GM18526 (cell line): ENCODE data around the gene G2E3.

Source experiments
- POLR2A ChIP-seq: IDR thresholded peaks from 3 replicates; pipeline ENCODE4 v1.6.1; 2011; ENCODE audit not compliant: insufficient read length; ENCODE audit errors: extremely low read depth

The G2E3 gene, protein sequence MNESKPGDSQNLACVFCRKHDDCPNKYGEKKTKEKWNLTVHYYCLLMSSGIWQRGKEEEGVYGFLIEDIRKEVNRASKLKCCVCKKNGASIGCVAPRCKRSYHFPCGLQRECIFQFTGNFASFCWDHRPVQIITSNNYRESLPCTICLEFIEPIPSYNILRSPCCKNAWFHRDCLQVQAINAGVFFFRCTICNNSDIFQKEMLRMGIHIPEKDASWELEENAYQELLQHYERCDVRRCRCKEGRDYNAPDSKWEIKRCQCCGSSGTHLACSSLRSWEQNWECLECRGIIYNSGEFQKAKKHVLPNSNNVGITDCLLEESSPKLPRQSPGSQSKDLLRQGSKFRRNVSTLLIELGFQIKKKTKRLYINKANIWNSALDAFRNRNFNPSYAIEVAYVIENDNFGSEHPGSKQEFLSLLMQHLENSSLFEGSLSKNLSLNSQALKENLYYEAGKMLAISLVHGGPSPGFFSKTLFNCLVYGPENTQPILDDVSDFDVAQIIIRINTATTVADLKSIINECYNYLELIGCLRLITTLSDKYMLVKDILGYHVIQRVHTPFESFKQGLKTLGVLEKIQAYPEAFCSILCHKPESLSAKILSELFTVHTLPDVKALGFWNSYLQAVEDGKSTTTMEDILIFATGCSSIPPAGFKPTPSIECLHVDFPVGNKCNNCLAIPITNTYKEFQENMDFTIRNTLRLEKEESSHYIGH

DNA sequence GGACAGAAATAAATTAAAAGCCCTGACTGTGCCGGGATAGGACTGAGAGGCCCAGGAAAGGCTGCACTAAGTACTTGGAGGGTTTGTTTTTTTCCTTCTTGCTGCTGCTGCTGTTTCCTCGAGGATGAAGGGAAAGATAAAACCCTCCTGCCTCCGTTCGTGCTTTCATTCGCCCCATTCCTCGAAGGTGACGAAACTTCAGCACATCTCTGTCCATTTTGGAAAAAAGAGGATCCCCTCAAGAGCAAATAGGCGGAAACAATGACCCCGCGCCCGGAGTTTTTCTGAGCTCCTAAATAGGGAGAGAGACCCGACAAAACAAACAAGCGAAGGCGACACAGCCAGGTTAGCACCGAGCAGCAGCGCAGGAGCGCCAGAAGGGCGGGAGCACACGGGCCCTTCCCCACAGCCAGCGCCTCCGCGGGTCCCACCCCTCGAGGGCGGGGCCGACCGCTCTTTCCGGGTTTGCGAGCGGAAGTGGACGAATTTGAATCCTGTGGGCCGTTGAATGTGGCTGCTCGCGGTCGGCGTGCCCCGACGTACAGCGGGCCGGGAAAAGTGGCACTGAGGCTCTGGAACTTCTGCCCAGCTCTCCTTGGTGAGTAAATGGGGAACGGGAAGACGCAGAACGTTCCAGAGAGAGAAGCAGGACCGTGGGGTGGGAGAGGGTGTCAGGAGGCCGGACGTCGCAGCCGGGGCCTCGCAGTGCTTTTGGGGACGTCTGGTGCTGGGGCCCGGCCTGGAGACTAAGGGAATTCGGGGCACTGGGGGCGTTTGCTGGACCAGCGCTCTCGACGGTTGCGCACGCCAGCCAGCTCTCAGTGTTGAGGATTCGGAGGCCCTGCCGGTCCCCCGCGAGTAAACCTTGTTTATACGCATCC lies at the start of gene G2E3:
Gene G2E3, plus strand, starts transcription at position 484 of the 881 bp plus-strand sequence. CDS start 21,922 bp downstream, outside the sequence.
- peak; percentile 69 for TF ChIP-seq POLR2A

DNA sequence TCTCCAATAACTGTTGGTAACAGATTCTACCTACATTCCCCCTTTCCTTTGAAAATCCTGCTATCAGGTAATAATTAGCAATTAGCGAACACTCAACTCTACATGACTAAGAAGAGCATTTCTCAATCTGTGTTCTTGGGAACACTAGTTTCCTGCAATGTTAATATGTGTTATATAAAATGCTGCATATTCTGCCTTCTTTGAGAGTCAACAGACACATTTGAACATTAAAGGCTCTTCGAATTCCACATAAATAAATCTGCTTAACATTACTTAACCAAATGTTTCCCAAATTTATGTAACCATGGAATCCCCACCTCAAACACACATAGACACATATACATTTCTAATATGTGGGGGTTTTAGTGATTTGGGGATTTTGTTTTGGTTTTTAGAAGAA lies 41.2 kb upstream of the G2E3 start:
- TF ChIP-seq POLR2A = no peak

DNA sequence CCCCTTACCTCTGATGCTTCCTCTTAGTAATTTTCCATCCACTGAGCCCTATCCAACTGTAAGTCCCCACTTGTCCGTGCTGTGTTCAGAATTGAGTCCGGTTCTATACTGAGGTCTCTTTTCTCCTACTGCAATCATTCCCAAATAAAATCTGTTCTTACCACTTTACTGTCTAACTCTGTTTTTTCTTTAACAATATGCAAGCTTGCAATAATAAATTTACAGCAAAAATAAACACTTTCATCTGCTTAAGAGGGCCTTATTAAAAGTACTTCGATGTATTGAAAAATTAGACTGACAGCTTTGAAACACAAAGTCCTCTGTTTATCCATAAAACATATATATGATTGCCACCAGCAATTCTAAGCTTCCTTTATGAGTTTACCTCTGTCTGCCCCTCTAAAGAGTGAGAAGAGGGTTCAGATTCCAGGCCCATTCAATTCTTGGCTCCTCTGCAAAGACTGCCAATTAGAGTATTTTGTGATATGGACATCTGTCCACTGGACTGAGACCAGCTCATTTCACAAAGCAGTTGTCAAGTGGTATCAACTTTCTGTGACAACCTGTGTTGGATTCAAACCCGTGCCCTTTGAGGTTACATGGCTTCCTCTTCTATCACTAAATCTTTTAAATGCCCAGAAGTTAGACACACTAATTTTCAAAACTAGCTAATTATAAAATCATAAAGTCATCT lies 39.9 kb upstream of the G2E3 start:
- no peak for TF ChIP-seq POLR2A

DNA sequence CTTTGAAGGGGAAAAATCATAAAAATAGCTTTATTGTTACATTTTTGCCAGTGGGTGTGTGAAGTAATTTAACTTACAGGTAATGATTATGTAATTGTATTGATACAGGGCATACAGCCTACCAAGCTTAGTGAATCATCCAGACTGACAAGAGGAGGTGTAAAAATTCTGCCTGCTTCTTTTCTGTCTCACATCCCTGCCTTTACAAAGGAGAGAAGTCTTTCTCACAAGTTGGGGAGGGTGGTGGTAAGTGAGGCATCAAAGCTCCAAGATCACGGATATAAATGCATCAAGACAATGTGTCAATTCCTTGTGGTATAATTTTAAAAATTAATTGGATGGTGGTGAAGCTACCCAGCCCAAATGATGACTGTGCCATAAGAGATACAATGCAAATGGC lies 39.0 kb upstream of the G2E3 start:
- TF ChIP-seq POLR2A = no peak

DNA sequence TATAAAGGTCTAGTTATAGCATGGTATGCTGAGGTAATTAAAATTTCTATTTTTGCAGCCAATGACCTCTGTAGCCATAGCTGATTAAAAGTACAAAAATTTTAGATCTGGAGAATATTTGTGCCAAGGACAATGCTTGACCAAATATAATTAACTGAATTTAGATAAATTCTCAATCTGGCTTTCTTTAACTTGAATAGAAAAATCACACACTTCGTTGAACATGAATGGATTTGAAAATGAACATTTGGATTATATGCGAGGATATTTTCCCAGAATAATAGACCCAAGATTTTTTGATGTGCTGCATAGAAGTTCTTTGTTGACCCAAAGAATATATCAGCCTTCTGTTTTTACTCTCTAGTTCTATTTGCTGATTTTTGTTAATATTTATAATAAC lies 38.4 kb upstream of the G2E3 start:
- no peak for TF ChIP-seq POLR2A

DNA sequence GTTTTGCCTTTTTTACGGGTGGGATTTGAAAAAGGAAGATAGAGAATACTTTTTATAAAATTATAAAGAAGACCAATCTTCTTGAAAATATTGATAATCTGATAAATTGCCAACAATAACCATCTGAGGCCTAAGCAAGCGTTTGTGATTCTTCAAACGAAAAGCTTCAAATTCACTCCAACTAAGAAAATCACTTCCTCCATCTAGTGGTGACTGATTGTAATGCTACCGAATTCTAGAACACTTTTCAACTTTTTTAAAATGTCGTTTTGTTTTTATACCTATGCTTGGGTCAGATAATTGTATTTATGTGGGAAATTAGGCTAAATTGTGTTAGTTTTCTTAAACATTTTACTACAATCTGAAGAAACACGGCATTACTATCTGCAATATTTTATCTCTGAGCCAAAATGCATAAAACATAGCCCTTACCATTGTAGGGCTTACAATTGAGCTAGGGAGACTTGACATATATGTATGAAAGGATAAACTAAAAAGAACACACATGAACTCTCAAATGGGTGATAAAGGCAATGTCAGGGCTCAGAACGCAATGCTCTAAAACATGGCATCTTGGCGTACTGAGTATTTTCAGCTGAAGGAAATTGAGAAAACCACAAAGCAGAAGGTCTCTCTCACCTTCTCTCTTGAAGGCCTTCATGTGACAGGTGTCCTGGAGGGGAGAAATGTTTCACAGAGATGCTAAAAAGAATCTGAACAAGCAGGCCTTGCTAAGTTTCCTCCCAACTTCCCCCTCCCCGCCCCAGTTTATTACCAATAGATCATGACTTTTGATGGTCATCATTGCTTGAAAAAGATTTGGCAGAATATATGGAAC lies 36.8 kb upstream of the G2E3 start:
- no peak for TF ChIP-seq POLR2A

DNA sequence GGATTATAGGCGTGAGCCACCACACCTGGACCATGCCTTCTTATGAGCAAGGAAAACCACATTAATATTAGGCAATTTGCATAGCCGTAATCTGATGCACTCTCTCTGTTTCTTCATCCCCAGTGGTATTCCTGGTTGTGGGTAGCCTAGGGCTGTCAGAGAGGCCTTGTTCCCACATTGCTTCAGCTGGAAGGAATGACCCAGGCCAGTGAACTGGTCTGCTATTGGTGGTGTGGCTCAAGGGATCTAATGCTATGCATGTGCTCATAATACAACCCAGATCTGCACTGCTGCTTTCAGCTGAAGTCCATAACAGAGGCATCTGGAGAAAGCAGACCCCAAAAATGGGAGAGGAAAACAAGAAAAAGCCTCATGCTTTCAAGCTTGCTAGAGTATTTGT lies 33.1 kb upstream of the G2E3 start:
- no peak for TF ChIP-seq POLR2A

DNA sequence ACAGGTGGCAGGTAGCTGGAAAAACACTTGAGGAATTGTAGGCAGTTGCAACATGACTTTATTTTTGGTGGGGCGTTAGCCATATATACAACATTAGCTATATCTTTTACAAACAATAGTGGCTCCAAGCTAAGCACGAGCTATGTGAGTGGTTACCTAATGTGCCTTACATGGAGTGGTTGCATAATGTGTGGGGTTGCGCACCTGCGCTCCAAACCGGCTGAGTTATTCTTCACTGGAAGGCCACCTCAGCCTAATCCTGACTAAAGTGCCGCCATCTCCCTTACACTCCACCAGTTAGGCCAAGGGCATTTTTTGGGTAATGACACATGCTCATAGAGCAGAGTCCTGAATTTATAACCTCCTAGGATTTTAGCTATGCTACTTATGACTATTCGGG lies 31.8 kb upstream of the G2E3 start:
- TF ChIP-seq POLR2A = no peak

DNA sequence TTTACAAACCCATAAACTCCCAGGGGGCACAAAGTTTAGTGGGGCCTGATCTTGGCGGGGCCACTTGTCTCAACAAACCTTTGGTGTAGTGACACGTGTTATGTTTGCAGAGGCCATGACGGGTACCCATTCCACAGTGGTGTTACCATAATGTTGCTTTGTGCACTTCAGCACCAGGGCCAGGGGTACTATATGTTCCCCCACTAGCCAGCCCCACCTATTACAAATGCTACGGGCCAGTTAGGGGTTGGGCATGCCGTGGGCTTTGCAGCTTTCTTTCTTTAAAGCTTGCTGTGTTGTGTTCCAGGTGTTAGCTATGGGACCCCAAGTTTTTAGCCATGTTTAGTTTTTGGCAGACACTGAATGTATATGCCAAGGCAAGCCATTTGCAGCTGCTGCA lies 30.8 kb upstream of the G2E3 start:
- no peak for TF ChIP-seq POLR2A

DNA sequence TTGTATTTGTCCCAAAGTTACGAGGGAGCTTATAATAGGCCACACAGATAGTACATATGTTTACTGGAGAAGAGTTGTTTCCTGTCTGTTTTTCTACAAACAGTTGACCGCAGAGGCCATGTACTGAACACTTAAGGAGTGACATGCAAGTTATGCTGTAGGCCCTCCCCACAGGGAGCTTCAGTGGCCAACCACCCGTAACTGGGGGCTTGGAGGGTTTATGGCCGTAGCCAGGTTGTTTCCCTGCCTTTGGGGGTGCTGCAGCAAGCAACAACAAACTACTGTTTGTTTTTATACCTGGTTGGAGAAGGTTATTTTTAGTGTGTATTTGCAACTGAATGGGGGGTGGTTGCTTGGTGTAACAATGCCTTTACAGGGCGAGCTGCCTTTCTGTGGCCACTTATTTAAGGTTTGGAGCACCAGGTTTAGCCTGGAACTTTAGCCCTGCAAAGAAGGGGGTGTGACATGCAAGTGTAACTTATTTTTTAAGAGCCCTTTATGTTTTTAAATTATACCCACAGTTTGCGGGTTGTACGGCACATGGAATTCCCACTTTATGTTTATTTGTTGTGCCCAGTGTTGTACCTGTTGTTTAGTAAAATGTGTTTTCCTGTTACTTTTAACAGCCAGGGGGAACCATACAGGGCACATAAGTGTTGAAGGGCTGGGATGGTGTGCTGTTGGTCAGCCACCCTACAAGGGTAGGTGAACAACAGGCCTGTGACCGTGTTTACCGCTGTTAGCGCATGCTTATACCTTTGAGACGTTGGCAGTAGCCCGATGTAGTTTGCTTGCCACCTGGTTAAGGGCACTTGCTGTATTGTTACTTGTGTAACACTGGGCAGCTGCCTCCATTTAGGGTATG lies 29.9 kb upstream of the G2E3 start:
- no peak for TF ChIP-seq POLR2A

DNA sequence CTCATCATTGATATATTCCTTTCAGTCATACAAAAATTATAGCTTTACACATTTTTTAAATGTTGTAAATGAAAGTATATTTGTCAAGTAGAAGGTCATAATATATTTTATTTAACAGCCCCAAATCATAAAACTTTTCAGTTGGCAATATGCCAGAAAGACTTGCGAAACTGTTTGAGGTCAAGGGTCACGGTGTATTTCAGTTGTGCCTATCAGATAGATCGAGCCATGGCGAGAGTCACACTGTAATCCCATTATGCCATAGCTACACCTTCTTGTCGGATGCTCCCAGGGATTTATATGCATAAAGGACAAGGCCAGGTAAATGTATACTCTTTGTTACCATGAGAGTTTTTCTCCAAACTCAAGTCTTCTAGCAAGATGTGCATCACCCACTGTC lies 26.7 kb upstream of the G2E3 start:
- no peak for TF ChIP-seq POLR2A

DNA sequence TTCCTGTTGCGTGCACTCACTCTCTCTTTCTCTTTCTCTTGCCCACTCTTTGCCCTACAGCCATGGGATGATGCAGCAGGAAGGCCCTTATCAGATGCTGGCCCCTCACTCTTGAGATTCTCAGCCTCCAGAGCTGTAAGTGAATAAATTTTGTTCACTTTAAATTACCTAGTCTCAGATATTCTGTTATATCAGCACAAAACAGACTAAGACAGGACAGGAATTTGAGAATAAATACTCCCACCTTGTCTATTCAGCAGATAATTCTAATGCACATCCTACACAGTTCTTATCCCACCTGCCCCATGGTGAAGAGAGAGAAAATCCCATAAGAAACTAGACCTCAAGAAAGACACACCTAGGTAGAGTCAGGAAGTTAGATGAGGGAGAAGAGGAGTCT lies 25.8 kb upstream of the G2E3 start:
- TF ChIP-seq POLR2A = no peak

DNA sequence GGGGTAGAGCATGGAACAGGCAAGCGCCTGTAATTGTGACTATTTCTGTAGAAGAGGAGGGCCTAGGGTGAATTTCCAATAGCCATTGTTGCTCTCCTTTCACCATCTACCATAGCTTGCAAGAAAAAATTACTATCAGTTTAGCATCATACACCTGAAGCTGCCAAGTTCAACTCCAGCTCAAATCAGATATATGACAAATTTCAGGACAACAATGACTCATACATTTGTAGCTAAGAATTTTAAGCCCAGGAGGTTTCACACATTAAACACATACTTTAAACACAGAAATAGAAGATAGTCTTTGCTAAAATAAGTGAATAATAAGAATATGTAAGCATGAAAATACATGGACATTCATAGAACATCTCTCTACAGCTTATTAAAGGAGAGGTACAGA lies 17.6 kb upstream of the G2E3 start:
- TF ChIP-seq POLR2A = no peak

DNA sequence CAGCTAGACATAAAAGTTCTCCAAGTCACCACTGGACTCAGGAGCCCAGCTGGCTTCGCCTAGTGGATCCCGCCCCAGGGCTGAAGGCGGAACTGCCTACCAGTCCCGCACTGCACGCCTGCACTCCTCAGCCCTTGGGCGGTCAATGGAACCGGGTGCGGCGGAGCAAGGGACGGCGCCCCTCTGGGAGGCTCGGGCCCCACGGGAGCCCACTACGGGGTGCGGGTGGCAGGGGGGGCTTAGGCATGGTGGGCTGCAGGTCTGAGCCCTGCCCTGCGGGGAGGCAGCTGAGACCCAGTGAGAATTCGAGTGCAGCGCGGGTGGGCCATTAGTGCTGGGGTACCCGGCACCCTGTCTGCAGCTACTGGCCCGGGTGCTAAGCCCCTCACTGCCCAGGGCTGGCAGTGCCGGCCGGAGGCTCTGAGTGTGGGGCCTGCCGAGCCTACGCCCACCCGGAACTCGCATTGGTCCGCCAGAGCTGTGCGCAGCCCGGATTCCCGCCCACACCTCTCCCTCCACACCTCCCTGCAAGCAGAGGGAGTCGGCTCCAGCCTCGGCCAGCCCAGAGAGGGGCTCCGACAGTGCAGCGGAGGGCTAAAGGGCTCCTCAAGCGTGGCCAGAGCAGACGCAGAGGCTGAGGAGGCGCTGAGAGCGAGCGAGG lies 11.4 kb upstream of the G2E3 start:
- no peak for TF ChIP-seq POLR2A
